LNCAP (cell line): Measurements from ENCODE around the gene DCDC1.

Experiments used
- CTCF ChIP-seq: fragments of 450-650 bp; IDR thresholded peaks from 2 replicates; pipeline ENCODE4 v1.5.1; 2017; ENCODE audit warnings: mild to moderate bottlenecking

DCDC1 gene

GRCh38 chr11:30825723-30826122 lies 543.8 kb downstream of the DCDC1 start:
- TF ChIP-seq CTCF, result no peak

- TF ChIP-seq CTCF, result no peak
Observed at GRCh38 chr11:30823119-30823518, 546.4 kb downstream of the DCDC1 start.

GRCh38 chr11:30821438-30821965 lies 548.0 kb downstream of the DCDC1 start:
- no peak for TF ChIP-seq CTCF

GRCh38 chr11:30818721-30819120 lies 550.8 kb downstream of the DCDC1 start:
- no peak for TF ChIP-seq CTCF

GRCh38 chr11:30816959-30817880 lies 552.3 kb downstream of the DCDC1 start:
- TF ChIP-seq CTCF, result no peak

GRCh38 chr11:30815619-30816018 lies 553.9 kb downstream of the DCDC1 start:
- no peak for TF ChIP-seq CTCF

GRCh38 chr11:30814737-30815136 lies 554.8 kb downstream of the DCDC1 start:
- TF ChIP-seq CTCF, result no peak
